ENCODE data around the gene COL9A2.
A peak's percentile ranks its signal among the peaks of the same experiment; 100 is the strongest.

Gene COL9A2

GRCh38 chr1:40317394-40318074 lies 448 bp upstream of the COL9A2 start:
- no peak for DNase-seq

DNA sequence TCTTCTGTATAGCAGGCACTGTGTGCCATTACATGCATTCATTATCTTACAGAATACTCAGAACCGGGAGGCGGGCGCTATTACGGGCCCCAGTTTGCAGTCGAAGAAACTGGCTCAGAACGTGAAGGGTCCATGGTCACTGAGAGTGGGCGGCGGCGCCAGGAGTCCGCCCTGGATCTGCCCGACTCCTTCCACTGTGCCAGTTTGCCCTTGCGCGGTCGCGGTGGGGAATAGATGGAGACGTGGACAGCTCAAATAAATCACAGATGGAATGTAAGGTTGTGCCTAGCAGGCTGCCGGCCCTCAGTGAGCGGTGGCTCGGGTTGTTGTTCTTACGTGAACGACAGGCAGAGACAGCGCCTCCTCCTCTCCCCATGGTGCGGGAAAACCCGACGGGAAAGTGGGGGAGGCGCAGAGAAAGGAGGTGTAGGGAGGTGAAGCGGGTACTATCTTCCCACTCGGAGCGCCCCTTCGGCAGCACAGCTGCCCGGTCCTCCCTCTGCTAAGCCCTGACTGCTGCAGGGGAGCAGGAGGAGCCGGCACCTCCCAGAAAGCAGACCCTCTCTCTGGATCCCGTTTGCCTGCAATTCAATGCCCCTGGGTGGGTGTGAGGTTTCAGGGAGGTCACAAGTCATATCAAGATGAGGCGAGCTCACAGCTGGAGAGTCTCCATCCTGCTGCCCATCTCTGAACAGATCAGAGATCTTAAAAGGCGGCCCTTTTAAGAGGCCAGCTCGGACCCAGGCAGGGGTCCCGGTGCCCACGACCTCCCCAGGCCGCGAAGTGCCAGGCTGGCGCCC lies 1.1 kb downstream of the COL9A2 start:
- DNase-seq = peak; percentile 20

DNA sequence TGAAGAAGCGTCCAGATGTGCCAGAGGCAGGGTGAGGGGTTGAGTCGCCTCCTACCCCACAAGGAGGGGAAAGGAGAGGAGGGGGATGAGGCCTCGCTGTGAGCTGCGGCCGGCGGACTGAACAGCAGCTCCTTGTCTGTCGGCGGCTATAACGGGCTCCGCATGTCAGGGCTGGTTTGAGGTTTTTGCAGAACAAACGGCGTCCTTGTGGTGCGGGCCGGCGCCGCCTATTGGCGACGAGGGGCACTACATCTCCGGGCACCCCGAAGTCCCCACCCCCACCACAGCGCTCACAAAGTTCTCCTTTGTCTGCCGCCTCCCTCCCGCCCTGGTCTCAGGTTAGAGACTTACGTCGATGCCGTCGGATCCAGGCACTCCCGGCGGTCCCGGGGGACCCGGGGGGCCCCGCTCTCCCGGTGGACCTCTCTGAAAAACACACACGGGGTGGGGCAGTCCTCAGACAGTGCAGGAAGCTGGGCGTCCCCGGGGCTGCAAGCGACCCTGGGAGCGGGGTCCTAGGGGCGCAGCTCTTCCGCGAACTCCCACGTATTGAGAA lies 1.8 kb downstream of the COL9A2 start:
- DNase-seq = peak; percentile 88

DNA sequence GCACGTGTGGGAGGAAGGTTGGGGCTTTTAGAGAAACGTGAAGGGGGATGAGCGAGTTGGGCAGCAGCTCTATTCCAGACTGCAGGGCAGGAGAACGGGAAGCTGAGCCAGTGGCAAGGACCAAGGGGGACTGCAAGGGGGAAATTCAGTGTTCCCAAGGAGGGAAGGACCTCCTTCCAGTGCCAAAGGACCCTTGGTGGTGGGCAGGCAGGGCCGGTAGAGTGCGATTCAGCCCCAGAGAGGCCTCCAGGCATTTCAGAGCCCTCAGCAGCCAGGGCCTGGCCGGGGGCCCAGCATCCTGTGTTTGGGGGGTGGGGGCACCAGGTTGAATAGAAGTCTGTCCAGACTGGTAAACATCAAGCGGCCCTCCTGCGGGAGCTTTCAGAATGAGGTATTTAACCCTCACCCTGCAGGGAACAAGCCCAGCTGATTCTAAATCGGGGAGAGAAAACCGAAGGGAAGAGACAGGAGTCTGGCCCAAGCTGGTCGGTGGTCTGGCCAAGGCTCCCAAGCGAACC lies 2.3 kb downstream of the COL9A2 start:
- no peak for DNase-seq

DNA sequence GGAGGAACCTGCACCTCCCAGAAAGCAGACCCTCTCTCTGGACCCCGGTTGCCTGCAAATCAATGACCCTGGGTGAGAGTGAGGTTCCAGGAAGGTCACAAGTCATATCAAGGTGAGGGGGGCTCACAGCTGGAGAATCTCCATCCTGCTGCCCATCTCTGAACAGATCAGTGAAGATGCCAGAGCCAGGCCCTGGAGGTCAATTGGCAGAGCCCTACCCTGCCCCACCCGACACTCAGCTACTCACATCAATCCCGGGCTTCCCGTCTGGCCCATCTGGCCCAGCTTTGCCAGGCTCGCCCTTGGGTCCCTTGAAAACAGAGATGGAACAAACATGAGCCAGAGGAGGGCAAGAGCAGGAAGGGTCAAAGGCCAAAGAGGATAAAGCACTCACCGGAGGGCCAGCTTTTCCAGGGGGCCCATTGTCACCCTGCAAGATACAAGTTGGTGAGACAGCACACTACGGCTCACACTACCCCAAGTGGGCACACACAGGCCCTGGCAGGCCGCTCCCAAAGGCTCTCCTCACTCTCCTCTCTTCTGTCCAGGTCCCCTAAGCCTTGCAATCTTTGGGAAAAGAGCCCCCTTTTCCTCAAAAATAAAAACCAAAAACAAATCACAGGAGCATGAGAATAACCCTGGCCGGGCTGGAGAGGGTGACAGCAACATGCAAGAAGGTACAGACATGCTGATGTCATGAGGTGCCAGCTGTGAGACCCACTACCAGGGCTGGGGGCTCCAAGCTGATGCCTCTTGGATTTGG lies 2.9 kb downstream of the COL9A2 start:
- no peak for DNase-seq

- no peak for DNase-seq
Observed at GRCh38 chr1:40313329-40313957, 3.6 kb downstream of the COL9A2 start.

DNA sequence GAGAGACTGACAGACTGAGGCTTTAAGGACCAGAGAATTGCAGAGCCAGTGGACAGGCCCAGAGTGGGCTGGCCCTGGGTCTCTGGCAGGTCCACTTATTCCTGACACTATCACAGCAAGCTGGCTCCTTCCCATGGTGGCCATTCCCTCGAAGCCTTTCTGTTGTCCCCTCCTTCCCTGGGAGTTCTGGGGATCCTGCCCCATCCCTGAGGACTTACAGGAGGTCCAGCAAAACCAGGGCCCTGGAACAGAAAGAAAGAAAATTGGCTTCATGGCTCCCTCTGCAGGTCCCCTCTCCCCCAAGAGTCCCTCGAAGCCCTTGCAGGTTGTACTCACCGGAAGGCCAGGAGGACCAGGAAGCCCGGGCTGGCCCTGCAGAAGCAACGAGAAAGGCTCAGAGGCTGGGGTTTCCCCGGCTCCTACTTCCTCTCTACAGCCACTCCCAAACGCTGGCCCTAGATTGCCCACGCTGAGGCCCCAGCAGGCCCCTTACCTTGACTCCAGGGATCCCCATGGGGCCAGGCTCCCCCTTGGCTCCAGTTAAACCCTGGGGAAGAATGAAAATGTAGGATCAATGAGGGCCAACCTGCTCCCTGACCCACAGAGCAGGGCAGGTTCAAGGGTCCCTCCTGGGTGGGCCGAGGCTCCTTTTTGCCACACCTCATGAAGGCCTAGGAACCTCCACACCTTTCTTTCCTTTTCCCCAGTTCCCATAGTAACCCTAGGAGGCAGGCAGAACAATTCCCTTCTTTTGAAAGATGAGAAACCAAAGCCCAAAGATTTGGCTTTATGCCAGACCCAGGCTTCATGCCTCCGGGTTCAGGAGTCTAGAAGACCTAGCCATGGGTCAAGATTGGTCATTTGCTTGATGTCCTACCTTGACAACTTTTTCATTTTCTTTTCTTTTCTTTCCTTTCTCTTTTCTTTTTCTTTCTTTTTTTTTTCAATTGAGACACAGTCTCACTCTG lies 4.6 kb downstream of the COL9A2 start:
- DNase-seq = peak; percentile 37

- DNase-seq = no peak
Observed at GRCh38 chr1:40311692-40312091, 5.4 kb downstream of the COL9A2 start.

DNA sequence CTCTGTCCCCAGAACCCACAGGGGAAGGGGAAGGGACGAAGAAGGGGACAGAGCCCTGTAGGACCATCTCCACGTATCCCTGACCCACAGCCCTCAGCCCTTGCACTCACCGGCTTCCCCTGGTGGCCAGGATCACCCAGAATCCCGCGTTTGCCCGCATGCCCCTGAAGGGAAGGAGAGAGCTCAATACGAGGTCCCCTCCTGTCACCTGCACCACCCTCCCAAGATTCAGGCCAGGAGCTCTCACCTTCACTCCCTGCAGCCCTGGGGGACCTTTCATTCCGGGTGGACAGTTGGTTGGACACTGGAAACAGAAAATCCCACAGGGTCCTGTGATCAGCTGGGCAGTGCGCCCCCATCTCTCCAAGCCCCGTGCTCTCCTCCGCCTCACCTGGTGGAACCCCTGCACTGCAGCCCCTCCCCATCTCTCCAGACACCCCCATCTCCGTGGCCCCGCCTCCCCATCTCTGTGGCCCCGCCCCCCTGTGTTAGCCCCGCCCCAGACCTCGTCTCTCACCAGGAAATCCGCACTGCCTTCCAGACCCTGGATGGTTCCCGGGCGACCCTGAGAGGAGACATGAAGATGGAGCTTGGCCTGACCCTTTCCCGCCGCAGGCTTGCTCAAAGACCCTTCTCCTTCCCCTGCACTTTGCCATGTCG lies 6.0 kb downstream of the COL9A2 start:
- no peak for DNase-seq

DNA sequence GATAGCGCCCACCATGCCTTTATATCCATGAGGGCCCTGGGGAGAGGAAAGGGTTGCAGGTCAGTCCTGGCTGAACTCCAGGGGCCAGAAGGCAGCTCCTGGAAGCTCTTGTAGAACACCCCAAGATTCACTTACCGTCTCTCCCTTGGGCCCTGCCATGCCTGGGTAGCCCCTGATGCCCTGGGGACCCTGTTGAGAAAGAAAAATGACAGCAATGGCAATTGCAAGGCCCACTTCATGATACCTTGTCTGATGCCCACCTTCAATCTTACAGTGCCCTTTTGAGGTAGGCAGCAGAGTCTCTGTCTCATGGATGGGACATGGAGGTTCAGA lies 7.0 kb downstream of the COL9A2 start:
- DNase-seq = no peak

- DNase-seq = no peak
Observed at GRCh38 chr1:40309374-40310128, 7.5 kb downstream of the COL9A2 start.

GRCh38 chr1:40308036-40308727 lies 8.9 kb downstream of the COL9A2 start:
- no peak for DNase-seq

- no peak for DNase-seq
Observed at GRCh38 chr1:40307186-40307585, 9.9 kb downstream of the COL9A2 start.

GRCh38 chr1:40306296-40306695 lies 10.8 kb downstream of the COL9A2 start:
- no peak for DNase-seq

DNA sequence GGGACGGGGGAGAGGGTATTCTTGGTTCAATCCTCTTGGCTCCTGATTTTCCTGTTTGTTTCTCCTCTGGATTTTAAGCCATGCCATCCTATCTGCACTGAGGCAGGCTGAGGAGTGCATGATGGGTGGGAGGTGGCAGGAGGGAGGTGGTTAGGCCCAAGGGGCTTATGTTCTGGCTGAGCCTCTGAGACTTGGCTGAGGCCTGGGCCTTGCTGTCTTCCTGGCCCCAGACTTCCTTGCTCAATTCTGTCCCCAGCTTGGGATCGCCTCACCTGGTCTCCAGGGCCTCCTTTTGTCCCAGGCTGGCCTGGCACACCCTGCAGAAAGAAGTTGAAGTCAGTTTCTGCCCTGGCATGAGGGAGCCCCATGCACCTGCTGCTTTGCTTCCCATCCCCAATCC lies 11.2 kb downstream of the COL9A2 start:
- DNase-seq = no peak

DNA sequence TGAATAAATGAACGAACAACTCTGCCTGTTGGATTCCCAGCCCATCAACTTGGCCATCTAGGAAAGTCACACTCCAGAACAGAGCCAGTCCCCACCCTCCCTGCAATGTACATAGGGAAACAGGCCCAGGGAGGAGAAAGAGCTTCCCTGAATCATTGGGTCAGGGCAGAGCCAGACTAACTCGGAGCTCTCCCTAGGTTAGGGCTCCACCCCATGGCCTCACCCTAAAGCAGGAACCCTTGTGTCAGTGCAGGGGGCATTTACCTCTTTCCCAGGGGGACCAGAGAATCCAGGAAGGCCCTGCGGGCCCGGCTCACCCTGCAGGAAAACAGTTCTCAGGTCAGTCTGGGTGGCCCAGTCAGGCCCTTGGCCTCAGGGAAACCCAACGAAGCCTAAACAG lies 11.6 kb downstream of the COL9A2 start:
- no peak for DNase-seq

DNA sequence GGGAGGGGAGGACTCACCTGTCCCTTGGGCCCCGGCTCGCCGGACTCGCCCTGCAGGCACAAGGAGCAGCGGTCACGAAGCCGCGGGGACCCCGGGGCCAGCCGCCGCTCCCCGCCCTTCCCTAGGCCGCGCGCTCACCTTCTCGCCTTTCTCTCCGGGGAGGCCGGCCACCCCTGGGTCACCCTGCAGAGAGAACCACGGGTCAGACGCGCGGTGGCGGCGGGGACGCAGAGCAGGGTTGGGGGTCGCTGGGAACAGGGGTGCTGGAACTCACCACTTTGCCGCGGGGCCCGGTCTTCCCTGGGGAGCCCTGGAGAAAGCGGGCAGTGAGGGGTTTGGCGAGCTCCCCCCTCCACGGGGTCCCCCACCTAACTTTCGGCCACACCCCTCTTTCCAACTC lies 13.3 kb downstream of the COL9A2 start:
- DNase-seq = no peak

DNA sequence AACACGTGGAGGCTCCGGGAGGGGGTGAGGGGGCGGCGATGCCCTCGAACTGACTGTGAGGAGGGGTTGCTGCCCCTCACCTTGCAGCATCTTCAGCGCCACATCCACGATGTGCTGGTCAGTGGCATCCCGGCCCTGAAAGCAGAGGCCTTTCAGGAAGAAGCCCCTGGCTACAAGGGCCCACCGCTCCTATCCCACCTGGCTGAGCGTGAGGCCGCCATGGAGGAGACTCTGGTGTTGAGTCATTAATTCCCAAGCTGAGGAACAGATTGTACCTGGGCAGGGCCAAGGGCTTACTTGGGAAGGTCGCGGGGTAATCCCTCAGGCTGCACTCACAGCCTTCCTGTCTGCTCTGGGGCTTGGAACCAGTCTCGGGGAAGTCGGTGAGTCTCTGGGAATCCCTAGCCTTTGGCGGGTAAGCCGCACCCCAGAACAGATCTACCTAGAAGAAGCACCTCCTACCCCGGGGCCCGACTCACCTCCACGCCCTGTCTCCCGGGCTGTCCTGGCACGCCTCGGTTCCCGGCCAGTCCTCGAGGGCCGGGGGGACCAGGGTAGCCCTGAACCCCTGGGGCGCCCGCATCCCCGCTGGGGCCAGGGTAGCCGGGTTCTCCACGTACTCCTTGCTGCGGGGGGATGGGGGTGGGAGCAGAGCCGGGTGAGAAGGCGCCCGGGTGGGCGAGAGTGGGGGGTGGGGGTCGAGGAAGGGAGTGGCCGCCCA lies 13.9 kb downstream of the COL9A2 start:
- DNase-seq = no peak

- no peak for DNase-seq
Observed at GRCh38 chr1:40302475-40302874, 14.6 kb downstream of the COL9A2 start.
